ENCODE results near the gene PRSS48. TPM values are rescaled to one million over a fixed set of nuclear protein-coding genes. Genes with fewer than 3 reads are reported as not detected.
"Not testable (repeated sequence)": the region's sequence is repeated elsewhere in the genome, so short reads cannot be mapped to it uniquely, and the experiment has no call there.

Gene PRSS48
- total RNA-seq, 1 donor from 2014 or later, result not detected

- no peaks in the 10 kb centered on the region for H3K36me3 ChIP-seq
- no peak for DNase-seq
- no peaks in the 10 kb centered on the region for H3K27me3 ChIP-seq
- H3K27ac ChIP-seq, result peak overlapping the region; percentile 7
- intact Hi-C loops (cut with DNase I), result no loop called here
- no peak overlapping the region for H3K4me3 ChIP-seq
- TF ChIP-seq CTCF (IDR thresholded peaks at IDR 0.05), result no peak
- peaks cover 12% of the 10 kb centered on the region for H3K4me1 ChIP-seq
- peak; percentile 72 for ATAC-seq
- H3K9me3 ChIP-seq, result no peaks in the 10 kb centered on the region
These were observed 38.4 kb downstream of the PRSS48 start for GRCh38 chr4:151315212-151315886.

GRCh38 chr4:151316645-151317044 lies 39.7 kb downstream of the PRSS48 start:
- peaks cover 13% of the 10 kb centered on the region for H3K4me1 ChIP-seq
- H3K9me3 ChIP-seq, result no peaks in the 10 kb centered on the region
- TF ChIP-seq CTCF (IDR thresholded peaks at IDR 0.05), result no peak
- DNase-seq (no peak), ATAC-seq (no peak)
- H3K36me3 ChIP-seq, result no peaks in the 10 kb centered on the region
- no peaks in the 10 kb centered on the region for H3K27me3 ChIP-seq
- H3K4me3 ChIP-seq, result no peak overlapping the region
- H3K27ac ChIP-seq, result no peak overlapping the region
- intact Hi-C loops (cut with DNase I), result no loop called here

- no peaks in the 10 kb centered on the region for H3K9me3 ChIP-seq
- no peaks in the 10 kb centered on the region for H3K36me3 ChIP-seq
- TF ChIP-seq CTCF (IDR thresholded peaks at IDR 0.05), result no peak
- H3K4me3 ChIP-seq, result no peak overlapping the region
- peaks cover 28% of the 10 kb centered on the region for H3K4me1 ChIP-seq
- no peak for ATAC-seq
- no peak for DNase-seq
- no peaks in the 10 kb centered on the region for H3K27me3 ChIP-seq
- no peak overlapping the region for H3K27ac ChIP-seq
- intact Hi-C loops (cut with DNase I), result no loop called here
These were observed 41.5 kb downstream of the PRSS48 start for GRCh38 chr4:151318307-151319006.

- intact Hi-C loops (cut with DNase I), result no loop called here
- H3K36me3 ChIP-seq, result no peaks in the 10 kb centered on the region
- H3K27ac ChIP-seq, result no peak overlapping the region
- H3K4me1 ChIP-seq, result peaks cover 28% of the 10 kb centered on the region
- no peaks in the 10 kb centered on the region for H3K9me3 ChIP-seq
- H3K27me3 ChIP-seq, result no peaks in the 10 kb centered on the region
- no peak for ATAC-seq
- TF ChIP-seq CTCF (IDR thresholded peaks at IDR 0.05), result no peak
- DNase-seq, result no peak
- no peak overlapping the region for H3K4me3 ChIP-seq
These were observed 42.5 kb downstream of the PRSS48 start for GRCh38 chr4:151319490-151319889.

GRCh38 chr4:151321586-151321985 lies 44.6 kb downstream of the PRSS48 start:
- ATAC-seq, result no peak
- H3K27me3 ChIP-seq, result no peaks in the 10 kb centered on the region
- no peaks in the 10 kb centered on the region for H3K9me3 ChIP-seq
- no peak overlapping the region for H3K4me3 ChIP-seq
- TF ChIP-seq CTCF (IDR thresholded peaks at IDR 0.05), result no peak
- no peaks in the 10 kb centered on the region for H3K36me3 ChIP-seq
- intact Hi-C loops (cut with DNase I), result no loop called here
- H3K27ac ChIP-seq, result no peak overlapping the region
- DNase-seq, result no peak
- peaks cover 17% of the 10 kb centered on the region for H3K4me1 ChIP-seq

- peaks cover 17% of the 10 kb centered on the region for H3K4me1 ChIP-seq
- ATAC-seq; H3K36me3 ChIP-seq; intact Hi-C loops (cut with DNase I); DNase-seq; H3K4me3 ChIP-seq; H3K27me3 ChIP-seq; H3K9me3 ChIP-seq; H3K27ac ChIP-seq: not testable (repeated sequence)
These were observed 45.2 kb downstream of the PRSS48 start for GRCh38 chr4:151322161-151322560.

Data from upper lobe of right lung (tissue), 1 donor.